GM19351 (cell line): ENCODE results near the gene RCSD1.

Source experiments
- ATAC-seq: cut with Tn5 transposase; IDR thresholded peaks from one replicate; pipeline ENCODE4 v1.9.1; 2021; ENCODE audit warnings: mild to moderate bottlenecking, moderate library complexity; ENCODE audit not compliant: unreplicated experiment

The RCSD1 gene

GRCh38 chr1:167683226-167683625 lies 53.2 kb downstream of the RCSD1 start:
- no peak for ATAC-seq

DNA sequence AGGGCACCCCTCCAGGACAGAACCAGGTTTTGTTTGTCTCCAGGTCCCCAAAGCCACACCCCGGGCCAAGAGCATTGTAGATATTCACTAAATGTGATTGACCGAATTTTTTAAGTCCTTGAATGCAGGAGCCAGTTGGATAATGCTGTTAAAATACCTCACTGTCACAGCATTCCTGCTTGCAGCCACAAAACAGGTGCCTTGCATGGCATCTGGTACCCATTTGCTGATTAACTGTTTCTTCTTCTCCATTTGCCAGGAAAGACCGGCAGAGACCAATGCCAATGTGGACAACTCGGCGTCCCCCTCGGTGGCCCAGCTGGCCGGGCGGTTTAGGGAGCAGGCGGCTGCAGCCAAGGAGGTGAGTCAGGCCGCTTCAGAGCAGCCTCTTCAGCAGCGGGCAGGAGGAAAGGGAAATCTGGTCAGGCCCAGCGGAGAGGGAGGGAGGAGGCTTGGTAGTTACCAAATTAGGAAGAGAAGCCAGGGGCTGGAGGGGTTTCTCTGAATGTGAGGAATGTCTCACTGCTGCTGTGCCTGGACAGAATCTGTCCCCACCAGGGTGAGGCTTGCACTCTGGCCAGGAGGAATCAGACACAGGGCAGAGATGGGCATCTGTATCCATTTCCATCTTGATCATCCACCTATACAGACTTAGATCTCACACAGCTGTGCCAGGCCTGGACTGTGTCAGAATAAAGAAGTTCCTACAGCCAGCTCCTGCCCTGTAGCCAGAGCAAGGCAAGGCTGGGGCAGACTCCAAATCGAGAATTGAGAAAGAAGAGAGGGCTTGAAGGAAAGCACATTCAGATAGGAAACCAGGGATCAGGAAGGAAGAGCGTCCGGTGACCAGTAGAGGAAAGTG lies 53.8 kb downstream of the RCSD1 start:
- no peak for ATAC-seq

GRCh38 chr1:167685844-167686243 lies 55.8 kb downstream of the RCSD1 start:
- ATAC-seq, result no peak

DNA sequence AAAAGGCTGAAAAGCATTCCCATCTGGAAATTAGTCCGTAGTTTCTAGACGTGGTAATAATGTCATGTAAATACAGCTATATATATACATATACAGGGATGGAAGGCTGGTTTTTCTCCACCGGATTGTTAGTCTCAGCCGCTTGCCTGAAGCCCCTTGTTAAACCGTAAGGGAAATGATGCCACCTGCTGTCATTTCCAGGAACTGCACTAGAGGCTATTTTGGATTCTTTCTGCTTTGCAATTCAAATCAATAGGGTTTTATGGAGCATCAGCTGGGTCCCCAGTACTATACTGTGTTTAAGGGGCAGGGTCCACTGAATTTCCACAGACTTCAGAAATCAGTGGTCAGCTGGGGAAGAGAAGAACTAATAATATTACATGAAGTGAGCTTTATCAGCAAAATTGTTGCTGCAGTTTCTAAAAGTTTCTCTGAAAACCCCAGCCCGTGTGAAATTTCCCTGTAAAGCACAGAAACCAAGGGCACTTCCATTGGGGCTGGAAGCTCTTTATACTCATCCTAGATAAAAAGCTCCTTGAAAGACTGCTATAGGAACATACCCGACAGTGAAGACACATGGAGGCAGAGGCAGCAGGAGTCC lies 58.0 kb downstream of the RCSD1 start:
- no peak for ATAC-seq

- ATAC-seq, result no peak
Measured at GRCh38 chr1:167689567-167689920, 59.5 kb downstream of the RCSD1 start.

- no peak for ATAC-seq
Measured at GRCh38 chr1:167690053-167690452, 60.0 kb downstream of the RCSD1 start.

DNA sequence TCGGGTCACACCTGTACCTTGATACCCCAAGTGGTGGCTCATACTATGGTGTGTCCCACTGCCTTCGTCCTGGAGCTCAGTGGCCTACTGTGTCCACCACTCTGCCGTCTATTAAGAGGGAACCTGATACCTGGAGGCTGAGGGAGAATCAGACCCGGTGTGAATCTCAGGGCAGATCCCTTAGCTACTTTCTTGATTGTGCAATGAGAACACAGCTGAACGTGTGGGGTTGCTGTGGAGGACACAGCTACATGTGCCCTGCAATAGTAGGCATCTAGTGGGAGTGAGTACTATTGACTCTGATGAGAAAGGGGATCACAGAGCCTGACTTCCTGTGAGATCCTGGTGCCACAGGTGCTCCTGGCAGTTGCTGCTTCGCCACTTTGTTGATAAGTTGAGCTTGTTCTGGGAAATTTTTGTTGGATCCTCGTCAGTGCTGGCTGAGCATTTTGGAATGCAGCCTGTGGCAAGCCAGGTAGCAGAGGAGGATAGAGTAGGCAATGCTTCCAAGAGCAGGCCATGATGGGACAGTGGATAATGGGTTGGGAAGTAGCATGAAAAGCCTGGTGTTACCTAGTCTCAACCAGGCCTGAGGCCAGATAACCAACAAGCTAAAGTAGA lies 63.5 kb downstream of the RCSD1 start:
- ATAC-seq, result no peak

DNA sequence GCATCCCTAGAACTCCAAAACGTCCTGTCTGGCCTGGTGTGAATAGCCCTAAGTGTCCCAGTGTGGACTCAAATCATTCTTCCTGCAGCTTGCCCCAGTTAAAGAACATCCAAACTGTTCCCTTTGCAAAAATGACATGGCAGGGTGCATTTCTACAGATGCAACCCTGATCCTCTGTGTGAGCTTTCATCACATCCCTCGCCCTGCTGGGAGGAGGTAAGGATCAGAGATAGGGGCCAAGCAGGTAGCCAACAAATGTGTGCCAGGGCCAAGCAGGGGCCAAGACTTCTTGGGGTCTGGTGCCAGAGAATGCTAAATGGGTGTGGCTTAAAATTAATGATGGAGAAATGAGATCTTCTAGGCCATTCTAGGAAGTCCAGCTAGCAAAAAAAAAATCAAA lies 64.7 kb downstream of the RCSD1 start:
- ATAC-seq, result no peak

DNA sequence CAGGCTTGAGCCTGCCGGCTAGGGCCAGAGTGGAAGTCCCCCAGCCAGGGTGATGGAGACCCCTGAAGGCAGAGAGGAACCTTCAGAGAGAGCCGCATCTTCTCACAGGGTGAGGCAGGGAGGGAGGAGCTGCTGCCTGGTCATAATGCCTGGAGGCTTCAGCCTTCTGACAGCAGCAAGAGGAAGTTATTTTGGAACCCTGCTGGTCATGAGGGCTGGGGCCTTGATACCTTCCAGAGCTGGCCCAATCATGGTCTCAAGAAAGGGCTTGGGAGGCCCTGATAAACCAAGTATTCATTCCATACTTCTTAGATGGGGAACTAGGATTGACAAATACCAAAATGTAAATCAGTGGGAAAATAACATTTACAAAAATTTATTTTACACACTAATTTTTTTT lies 65.1 kb downstream of the RCSD1 start:
- ATAC-seq, result no peak

- no peak for ATAC-seq
Measured at GRCh38 chr1:167695756-167696561, 65.9 kb downstream of the RCSD1 start.

- no peak for ATAC-seq
Measured at GRCh38 chr1:167697667-167698141, 67.7 kb downstream of the RCSD1 start.

GRCh38 chr1:167698313-167698712 lies 68.3 kb downstream of the RCSD1 start:
- no peak for ATAC-seq

GRCh38 chr1:167701510-167701909 lies 71.5 kb downstream of the RCSD1 start:
- no peak for ATAC-seq

DNA sequence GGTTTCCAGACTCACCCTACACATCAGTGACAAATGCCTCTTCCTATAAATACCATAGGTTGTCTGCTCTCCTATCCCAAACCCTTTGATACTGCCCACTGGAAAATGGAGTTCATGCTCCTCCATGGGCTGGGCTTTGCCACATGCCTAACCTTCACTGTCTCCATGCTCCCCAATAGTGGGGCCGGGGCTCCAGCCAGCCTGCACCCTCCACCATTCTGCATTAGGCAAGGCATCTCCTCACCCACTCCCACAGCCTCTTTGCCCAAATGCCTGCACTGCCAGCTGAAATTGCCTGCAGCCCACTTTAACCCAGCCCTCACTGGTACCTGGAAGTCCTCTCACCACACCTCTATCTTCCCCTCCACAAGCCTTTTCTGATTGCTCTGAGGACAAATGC lies 73.5 kb downstream of the RCSD1 start:
- ATAC-seq, result no peak

GRCh38 chr1:167704715-167705114 lies 74.7 kb downstream of the RCSD1 start:
- ATAC-seq, result no peak

GRCh38 chr1:167705250-167705649 lies 75.2 kb downstream of the RCSD1 start:
- ATAC-seq, result no peak

- ATAC-seq, result no peak
Measured at GRCh38 chr1:167706363-167706762, 76.3 kb downstream of the RCSD1 start.

DNA sequence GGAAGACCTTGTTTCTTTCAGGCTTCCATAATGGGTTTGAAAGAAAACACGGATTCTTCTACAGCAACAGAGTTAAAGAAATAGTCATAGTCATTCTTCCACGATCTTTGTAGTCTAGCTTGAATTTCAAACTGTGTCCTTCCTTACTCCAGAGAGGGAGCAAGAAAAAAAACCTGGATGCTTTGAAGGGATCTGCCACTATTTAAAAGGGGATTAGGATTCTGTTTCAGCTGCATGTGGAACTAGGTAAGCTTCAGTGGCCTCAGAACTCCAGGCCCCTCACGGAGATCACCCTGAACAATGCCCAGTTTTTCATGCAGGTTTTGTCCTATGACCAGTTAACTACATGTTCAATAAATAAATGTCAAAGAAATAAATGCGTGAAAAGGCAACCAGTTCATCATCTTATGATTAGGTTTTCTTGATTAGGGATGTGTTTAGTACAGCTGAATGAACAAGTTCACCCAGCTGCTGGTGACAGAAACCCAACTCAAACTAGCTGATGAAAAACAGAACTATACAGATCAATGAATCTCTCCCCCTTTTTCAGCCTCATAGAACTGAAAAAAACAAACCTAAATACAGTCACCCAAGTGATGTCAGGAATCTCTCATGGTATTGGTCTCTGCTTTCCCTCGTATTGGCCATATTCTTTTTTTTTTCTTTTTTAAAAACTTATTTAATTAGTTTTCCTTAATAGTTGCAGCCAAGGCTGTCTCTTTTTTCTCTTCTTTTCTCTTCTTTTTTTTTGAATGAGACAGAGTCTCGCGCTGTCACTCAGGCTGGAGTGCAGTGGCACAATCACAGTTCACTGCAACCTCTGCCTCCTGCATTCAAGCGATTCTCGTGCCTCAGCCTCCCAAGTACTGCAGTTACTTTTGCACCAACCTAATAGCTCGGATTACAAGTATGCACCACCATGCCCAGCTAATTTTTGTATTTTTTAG lies 77.2 kb downstream of the RCSD1 start:
- ATAC-seq, result peak; percentile 58

GRCh38 chr1:167707942-167708341 lies 77.9 kb downstream of the RCSD1 start:
- no peak for ATAC-seq

DNA sequence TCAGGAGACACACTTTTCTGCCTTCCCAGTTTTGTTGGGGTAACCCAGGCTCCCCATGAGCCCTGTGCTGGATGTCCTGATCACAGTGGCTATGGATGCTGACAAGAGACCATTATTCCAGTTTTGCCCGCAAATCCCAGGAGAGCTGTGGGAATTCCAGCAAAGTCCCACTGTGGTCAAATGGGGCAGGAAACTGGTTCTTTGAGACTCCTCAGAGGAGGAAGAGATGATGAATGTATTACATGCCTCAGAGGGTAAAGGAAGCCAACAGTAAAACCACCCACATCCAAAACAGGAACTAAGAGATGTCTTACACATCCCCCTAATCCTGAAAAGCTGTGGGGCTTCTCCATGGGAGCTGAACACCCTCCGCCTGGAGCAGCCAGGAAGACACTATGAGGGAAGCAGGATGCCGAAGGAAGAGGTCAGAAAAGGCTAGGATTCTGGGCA lies 78.9 kb downstream of the RCSD1 start:
- peak; percentile 55 for ATAC-seq
